ENCODE data around the gene MAP4K2. TPM values are rescaled to one million over a fixed set of nuclear protein-coding genes. Genes with fewer than 3 reads are reported as not detected.
"Not testable (repeated sequence)": the region's sequence is repeated elsewhere in the genome, so short reads cannot be mapped to it uniquely, and the experiment has no call there.

Gene MAP4K2
- total RNA-seq, 1 experiment from 2014 or later: 24.5 TPM

DNA sequence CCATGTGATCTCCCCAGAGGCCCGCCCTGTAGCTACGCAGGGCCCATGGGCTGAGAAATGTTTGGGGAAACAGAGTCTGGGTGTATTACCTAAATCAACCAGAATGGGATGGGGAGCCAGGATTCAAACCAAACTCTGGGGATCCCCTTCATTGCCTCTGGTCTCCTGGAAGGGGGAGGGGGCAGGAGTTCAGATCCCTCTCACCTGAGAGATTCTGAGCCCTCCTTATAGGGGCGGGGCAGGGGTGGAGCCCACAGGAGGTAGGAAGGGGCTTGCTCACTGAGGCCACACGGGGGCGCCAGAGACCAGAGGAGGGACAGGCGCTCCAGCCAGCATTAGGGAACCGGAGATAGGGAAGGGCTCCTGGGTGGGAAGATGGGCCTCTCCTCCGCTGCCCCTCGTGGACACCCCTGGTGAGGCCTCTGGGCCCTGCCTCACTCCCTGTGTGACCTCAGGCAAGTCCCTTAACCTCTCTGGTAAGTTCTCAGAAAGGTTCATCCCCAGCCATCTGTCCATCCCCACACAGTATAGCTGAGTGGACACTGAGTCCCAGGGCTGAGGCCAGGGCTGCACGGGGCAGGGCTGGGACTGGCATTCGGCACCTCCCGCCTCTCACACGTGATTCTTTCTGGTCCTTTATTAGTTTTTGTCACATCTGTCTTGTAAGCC is 44.1 kb upstream of the MAP4K2 start:
- Mint-ChIP-seq H3K27me3 (ENCODE audit: low read depth) (no peaks in the 10 kb centered on the region), H3K27ac (peak overlapping the region; percentile 87), H3K4me3 (peak overlapping the region; percentile 42; the same call in 1 of the 2 replicates), H3K9me3 (no peaks in the 10 kb centered on the region), H3K4me1 (peaks cover 45% of the 10 kb centered on the region), H3K36me3 (no peaks in the 10 kb centered on the region)
- TF ChIP-seq, protein P1, sequence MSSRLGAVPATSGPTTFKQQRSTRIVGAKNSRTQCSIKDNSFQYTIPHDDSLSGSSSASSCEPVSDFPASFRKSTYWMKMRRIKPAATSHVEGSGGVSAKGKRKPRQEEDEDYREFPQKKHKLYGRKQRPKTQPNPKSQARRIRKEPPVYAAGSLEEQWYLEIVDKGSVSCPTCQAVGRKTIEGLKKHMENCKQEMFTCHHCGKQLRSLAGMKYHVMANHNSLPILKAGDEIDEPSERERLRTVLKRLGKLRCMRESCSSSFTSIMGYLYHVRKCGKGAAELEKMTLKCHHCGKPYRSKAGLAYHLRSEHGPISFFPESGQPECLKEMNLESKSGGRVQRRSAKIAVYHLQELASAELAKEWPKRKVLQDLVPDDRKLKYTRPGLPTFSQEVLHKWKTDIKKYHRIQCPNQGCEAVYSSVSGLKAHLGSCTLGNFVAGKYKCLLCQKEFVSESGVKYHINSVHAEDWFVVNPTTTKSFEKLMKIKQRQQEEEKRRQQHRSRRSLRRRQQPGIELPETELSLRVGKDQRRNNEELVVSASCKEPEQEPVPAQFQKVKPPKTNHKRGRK (CRISPR knock-in tag; IDR thresholded peaks at IDR 0.05; ENCODE audit: borderline replicate concordance): no peak
- TF ChIP-seq, protein P2, sequence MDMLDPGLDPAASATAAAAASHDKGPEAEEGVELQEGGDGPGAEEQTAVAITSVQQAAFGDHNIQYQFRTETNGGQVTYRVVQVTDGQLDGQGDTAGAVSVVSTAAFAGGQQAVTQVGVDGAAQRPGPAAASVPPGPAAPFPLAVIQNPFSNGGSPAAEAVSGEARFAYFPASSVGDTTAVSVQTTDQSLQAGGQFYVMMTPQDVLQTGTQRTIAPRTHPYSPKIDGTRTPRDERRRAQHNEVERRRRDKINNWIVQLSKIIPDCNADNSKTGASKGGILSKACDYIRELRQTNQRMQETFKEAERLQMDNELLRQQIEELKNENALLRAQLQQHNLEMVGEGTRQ (CRISPR knock-in tag; IDR thresholded peaks at IDR 0.05): 0 out of 2 replicates have a peak, but pooled peaks have one; percentile 24
- no peak for TF ChIP-seq NR3C1 (CRISPR knock-in tag; conservative IDR thresholded peaks at IDR 0.05; ENCODE audit: low read depth)
- peak; percentile 72; the same call in 1 of the 2 replicates for TF ChIP-seq GTF2I (CRISPR knock-in tag; conservative IDR thresholded peaks at IDR 0.05)
- no peak for TF ChIP-seq TCF7 (CRISPR knock-in tag; IDR thresholded peaks at IDR 0.05; ENCODE audit: low read depth)
- TF ChIP-seq E2F1 (CRISPR knock-in tag; IDR thresholded peaks at IDR 0.05): no peak
- TF ChIP-seq NFE2L1 (CRISPR knock-in tag; IDR thresholded peaks at IDR 0.05): no peak
- no peak for TF ChIP-seq FOXP4 (CRISPR knock-in tag; IDR thresholded peaks at IDR 0.05)
- TF ChIP-seq SP1 (CRISPR knock-in tag; conservative IDR thresholded peaks at IDR 0.05): peak; percentile 75; the same call in 1 of the 2 replicates
- TF ChIP-seq GRHL2 (CRISPR knock-in tag; IDR thresholded peaks at IDR 0.05; ENCODE audit: insufficient replicate concordance, severe bottlenecking): no peak
- TF ChIP-seq ZNF396 (CRISPR knock-in tag; IDR thresholded peaks at IDR 0.05; ENCODE audit: borderline replicate concordance): no peak
- TF ChIP-seq, protein P3, sequence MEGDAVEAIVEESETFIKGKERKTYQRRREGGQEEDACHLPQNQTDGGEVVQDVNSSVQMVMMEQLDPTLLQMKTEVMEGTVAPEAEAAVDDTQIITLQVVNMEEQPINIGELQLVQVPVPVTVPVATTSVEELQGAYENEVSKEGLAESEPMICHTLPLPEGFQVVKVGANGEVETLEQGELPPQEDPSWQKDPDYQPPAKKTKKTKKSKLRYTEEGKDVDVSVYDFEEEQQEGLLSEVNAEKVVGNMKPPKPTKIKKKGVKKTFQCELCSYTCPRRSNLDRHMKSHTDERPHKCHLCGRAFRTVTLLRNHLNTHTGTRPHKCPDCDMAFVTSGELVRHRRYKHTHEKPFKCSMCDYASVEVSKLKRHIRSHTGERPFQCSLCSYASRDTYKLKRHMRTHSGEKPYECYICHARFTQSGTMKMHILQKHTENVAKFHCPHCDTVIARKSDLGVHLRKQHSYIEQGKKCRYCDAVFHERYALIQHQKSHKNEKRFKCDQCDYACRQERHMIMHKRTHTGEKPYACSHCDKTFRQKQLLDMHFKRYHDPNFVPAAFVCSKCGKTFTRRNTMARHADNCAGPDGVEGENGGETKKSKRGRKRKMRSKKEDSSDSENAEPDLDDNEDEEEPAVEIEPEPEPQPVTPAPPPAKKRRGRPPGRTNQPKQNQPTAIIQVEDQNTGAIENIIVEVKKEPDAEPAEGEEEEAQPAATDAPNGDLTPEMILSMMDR (IDR thresholded peaks at IDR 0.05): peak; percentile 96
- TF ChIP-seq ZNF219 (CRISPR knock-in tag; IDR thresholded peaks at IDR 0.05; ENCODE audit: borderline replicate concordance): no peak
- TF ChIP-seq JAZF1 (CRISPR knock-in tag; IDR thresholded peaks at IDR 0.05): no peak
- TF ChIP-seq, protein P4, sequence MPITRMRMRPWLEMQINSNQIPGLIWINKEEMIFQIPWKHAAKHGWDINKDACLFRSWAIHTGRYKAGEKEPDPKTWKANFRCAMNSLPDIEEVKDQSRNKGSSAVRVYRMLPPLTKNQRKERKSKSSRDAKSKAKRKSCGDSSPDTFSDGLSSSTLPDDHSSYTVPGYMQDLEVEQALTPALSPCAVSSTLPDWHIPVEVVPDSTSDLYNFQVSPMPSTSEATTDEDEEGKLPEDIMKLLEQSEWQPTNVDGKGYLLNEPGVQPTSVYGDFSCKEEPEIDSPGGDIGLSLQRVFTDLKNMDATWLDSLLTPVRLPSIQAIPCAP (CRISPR knock-in tag; IDR thresholded peaks at IDR 0.05): no peak
- no peak for TF ChIP-seq NFATC4 (CRISPR knock-in tag; IDR thresholded peaks at IDR 0.05)
- TF ChIP-seq ZNF281 (CRISPR knock-in tag; IDR thresholded peaks at IDR 0.05): peak; percentile 64; the same call in 1 of the 2 replicates
- no peak for TF ChIP-seq RELA (CRISPR knock-in tag; IDR thresholded peaks at IDR 0.05; ENCODE audit: borderline replicate concordance)
- DNase-seq (ENCODE audit: low spot score): peak; percentile 99
- POLR2A ChIA-PET: interaction anchor here (0.6 kb wide), 1 partner anchor 227 kb away, joined by 6 read pairs; no protein-coding TSS in a partner anchor
- CTCF ChIA-PET: interaction anchor here (0.5 to 12.5 kb wide), 25 partner anchors 11 to 288 kb away, joined by 3 to 372 read pairs (median 8); partner anchors contain the start of genes ARL2, BATF2, EHD1 and MAP4K2
- peak; percentile 70 for ATAC-seq

- POLR2A ChIA-PET; DNase-seq (ENCODE audit: low spot score): not testable (repeated sequence)
- peak overlapping the region; percentile 65 for H3K4me3 Mint-ChIP-seq
Measured at GRCh38 chr11:64845776-64846129, 42.7 kb upstream of the MAP4K2 start.

More at GRCh38 chr11:64845776-64846129, 42.7 kb upstream of the MAP4K2 start:
- peaks cover 40% of the 10 kb centered on the region for H3K4me1 Mint-ChIP-seq
- not testable (repeated sequence) for H3K36me3 Mint-ChIP-seq; H3K27ac Mint-ChIP-seq; H3K9me3 Mint-ChIP-seq; ATAC-seq; H3K27me3 Mint-ChIP-seq (ENCODE audit: low read depth)
- CTCF ChIA-PET: interaction anchor here (0.7 to 12.5 kb wide), 7 partner anchors 40 to 396 kb away, joined by 3 to 372 read pairs (median 37); partner anchors contain the start of genes ARL2, BATF2, EHD1 and MAP4K2
